GM12801 (cell line): ENCODE results near the gene WLS.

Experiments used
- TF ChIP-seq, protein P1 (sequence below): IDR thresholded peaks from one replicate; pipeline ENCODE4 v1.5.1; 2011; ENCODE audit warnings: control low read depth; ENCODE audit not compliant: insufficient read length; ENCODE audit errors: extremely low read depth

WLS gene

GRCh38 chr1:68148631-68149030, 83.7 kb downstream of the WLS start:
- TF ChIP-seq, protein P1, sequence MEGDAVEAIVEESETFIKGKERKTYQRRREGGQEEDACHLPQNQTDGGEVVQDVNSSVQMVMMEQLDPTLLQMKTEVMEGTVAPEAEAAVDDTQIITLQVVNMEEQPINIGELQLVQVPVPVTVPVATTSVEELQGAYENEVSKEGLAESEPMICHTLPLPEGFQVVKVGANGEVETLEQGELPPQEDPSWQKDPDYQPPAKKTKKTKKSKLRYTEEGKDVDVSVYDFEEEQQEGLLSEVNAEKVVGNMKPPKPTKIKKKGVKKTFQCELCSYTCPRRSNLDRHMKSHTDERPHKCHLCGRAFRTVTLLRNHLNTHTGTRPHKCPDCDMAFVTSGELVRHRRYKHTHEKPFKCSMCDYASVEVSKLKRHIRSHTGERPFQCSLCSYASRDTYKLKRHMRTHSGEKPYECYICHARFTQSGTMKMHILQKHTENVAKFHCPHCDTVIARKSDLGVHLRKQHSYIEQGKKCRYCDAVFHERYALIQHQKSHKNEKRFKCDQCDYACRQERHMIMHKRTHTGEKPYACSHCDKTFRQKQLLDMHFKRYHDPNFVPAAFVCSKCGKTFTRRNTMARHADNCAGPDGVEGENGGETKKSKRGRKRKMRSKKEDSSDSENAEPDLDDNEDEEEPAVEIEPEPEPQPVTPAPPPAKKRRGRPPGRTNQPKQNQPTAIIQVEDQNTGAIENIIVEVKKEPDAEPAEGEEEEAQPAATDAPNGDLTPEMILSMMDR, result no peak

DNA sequence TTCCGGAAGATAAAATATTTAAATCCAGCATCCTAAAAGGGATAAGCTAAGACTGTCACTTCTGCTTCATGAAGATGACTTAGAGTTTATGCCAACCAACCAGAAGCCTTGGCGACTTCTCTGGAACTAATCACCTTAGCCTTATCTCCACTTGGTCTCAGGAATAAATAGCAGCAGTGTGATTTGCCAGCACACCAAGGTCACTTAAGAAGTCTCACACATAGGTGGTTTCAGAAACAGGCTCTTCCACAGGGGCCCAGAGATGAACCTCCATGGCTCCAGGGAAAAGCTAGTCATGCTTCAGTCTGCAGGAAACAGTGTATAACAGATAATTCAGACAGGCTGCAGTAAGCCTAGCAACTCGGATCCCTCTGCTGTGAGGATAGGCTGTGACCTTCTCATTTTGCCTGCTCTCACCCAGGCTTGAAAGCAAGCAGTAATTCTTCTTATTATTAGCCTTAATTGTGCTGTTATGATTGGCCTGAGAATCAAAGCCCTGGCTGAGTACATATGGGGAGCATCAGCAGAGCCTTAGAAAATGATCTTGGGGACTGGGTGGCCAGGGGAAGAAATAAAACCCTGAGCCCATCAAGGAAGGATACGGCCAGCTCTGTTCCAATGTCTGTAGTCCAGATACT, 84.7 kb downstream of the WLS start:
- TF ChIP-seq, protein P1, result no peak

GRCh38 chr1:68145418-68146126, 86.8 kb downstream of the WLS start:
- TF ChIP-seq, protein P1, result no peak

DNA sequence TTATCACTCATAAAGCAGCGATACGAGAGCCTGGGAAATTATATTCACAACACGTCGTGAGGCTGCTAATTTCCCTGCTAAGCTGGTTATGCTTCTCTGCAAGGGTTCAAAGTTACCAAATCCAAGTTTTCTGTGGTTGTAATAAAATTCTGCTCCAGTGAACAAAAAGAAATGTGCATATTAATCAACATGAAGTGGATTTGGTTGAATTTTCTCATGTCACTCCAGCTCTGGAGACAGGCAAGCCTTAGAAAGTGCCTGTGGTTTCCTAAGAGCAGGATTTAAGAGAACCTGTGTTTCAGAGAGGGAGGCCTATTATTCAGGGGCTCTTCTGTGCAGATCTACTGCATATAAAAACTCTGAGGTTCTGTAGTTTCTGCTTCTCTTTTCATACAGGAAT, 87.5 kb downstream of the WLS start:
- TF ChIP-seq, protein P1, result no peak

DNA sequence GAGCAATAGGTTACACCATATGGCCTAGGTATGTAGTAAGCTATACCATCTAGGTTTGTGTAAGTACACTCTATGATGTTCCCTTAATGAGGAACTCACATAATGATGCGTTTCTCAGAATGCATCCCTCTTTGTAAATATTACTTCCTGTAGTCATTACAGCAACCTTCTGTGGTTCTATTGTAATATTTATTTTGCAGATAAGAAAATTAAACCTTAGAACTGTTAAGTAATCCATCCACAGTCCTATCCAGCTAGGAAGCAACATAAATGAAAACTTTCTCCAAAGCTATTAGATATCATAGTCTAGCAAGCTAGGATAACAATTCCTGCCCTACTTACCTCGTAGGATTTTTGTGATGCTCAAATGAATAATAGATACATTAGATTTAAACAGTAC, 88.7 kb downstream of the WLS start:
- TF ChIP-seq, protein P1, result no peak

DNA sequence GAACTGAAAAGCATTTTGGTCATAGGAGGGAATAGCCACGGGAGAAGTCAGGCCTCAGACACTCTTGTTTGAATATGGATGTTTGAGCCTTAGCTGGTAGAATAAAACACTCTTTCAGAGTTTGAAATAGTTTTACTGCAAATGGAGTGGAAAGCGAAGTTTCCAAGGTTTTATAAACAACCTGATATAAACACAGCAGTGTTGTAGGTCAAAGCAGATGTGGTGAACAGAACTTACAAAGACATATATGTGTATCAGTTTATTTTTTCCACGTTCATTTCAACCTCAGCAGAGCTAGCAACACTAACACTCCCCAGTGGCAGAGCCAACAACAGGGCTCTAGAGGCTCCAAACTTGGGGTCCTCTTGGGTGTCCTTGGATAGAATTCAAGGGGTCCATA, 89.9 kb downstream of the WLS start:
- TF ChIP-seq, protein P1, result no peak

- TF ChIP-seq, protein P1, result no peak
Measured at GRCh38 chr1:68142036-68142435, 90.3 kb downstream of the WLS start.
